ENCODE measurements around the gene DHX9.
"Not testable (repeated sequence)": the region's sequence is repeated elsewhere in the genome, so short reads cannot be mapped to it uniquely, and the experiment has no call there.

DHX9 gene

DNA sequence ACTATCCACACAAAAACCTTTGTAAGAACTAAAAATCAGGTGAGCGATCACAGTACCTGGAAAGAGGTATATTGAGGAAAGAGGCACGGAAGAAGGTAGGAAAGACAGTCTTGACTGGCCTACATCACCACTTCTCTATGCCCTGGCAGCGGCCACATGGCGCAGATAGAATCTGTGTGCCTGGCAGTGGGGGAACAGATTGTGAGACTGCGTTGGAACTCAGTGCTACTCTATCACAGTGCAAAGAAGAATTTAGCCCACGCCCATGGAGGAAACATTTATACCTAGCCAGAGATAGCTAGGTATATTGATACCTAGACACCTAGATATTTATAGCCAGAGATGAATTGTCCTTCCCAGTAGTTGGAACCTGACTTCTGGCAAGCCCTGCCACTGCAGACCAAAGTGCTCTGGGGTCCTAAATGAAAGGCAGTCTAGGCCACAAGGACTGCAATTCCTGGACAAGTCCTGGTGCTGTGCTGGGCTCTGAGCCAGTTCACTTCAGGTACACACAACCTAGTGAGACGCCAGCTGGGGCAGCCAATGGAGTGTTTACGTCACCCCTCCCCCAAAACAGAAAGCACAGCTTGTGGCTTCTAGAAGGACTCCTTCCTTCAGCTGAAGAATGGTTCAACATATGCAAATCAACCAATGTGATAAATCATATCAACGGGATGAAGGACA, 51.9 kb downstream of the DHX9 start:
- no peak for TF ChIP-seq ZNF274 (IDR thresholded peaks at IDR 0.05; ENCODE audit: low read depth, low read length)
- no peak overlapping the region for H3K4me3 ChIP-seq (ENCODE audit: low read length)

DNA sequence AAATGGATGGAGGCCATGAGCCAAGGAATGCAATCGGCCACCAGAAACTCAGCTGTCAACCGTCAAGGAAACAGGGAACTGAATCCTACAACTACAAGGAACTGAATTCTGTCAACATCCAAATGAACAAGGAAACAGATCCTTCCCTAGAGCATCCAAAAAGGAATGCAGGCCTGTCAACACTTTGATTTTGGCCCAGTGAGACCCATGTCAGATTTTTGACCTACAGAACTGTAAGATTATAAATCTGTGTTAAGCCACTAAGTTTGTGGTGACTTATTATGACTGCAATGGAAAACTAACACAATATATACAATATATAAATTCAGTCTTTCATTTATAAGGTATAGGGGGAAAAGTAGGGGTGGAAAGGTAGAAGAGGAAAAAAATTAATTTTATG, 58.5 kb downstream of the DHX9 start:
- no peak for TF ChIP-seq ZNF274 (IDR thresholded peaks at IDR 0.05; ENCODE audit: low read depth, low read length)
- no peak overlapping the region for H3K4me3 ChIP-seq (ENCODE audit: low read length)

DNA sequence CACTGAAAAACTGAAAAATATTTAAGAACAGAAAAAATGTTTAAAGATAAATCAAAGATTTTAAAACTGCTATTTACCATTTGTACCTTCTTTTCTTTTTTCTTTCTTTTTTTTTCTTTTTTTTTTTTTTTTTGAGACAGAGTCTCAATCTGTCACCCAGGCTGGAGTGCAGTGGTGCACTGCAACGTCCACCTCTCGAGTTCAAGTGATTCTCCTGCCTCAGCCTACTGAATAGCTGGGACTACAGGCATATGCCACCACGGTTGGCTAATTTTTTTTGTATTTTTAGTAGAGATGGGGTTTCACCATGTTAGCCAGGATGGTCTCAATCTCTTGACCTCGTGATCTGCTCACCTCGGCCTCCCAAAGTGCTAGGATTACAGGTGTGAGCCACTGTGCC, 62.8 kb downstream of the DHX9 start:
- H3K4me3 ChIP-seq (ENCODE audit: low read length) = not testable (repeated sequence)

DNA sequence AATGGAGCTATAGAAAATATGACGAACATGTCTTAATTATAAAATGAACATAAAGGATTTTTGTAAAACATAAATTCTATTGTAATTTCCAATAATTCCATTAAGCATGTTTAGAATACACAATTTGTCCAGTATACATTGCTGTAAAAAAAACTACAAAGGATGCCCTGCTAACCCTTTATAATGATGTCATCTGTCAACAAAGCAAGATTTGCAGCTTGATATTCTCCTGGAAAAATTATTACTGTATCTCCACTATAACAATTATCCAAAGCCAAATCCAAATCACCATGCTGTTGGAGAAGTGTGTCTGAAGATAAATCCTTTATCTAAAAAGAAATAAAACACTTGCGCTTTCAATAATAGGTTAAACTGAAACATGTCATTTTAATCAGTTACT, 66.2 kb downstream of the DHX9 start:
- no peak overlapping the region for H3K4me3 ChIP-seq (ENCODE audit: low read length)
- no peak for TF ChIP-seq ZNF274 (IDR thresholded peaks at IDR 0.05; ENCODE audit: low read depth, low read length)

DNA sequence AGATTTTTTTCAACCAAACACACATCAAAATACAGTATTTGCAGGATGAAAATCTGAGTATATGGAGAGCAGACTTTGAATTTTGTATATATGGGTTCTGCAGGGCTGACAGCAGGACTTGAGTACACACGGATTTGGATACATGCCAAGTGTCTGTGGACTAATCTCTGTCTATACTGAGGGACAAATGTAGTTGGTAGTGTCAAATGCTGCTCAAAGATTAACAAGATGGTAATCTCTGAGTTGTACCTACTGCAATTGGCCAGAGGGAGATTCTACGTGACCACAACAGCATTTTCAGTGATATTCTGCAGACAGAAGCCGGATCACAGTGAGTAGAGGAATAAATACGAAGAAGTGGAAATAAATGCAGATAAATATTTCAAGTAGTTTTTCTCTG, 70.4 kb downstream of the DHX9 start:
- TF ChIP-seq ZNF274 (IDR thresholded peaks at IDR 0.05; ENCODE audit: low read depth, low read length) = no peak
- H3K4me3 ChIP-seq (ENCODE audit: low read length) = no peak overlapping the region

DNA sequence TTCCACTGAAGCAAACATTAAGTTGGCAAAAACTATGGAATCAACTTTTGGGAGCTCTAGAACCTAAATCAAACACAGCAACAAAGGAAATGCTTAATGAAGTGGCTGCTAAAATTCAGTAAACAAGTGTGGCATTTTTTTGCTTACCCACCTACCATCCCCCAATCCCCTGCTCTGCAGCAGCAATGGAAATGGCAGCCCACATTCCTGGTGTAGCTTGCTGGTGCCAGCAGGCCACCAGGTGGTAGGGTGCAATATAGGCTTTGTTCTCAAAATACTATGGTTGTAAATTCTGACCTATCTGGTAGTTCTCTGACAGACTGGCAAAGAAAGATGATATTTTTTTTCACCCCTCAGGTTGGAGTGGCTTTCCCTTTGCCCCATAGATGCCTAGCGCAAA, 71.0 kb downstream of the DHX9 start:
- TF ChIP-seq ZNF274 (IDR thresholded peaks at IDR 0.05; ENCODE audit: low read depth, low read length) = no peak
- no peak overlapping the region for H3K4me3 ChIP-seq (ENCODE audit: low read length)

DNA sequence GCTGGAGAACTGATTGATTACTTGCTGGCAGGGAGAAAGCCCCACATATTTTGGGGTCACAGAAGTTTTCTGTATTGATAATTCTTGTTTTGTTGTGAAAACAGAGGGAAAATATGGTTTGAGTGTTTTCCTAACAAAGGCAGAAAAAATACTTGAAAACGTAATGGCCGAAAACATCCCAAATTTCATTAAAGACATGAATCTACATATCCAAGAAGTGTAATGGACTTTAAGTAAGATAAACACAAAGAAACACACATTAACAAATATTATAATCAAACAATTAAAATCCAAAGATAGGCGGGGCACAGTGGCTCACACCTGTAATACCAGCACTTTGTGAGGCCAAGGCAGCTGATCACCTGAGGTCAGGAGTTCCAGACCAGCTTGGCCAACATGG, 74.3 kb downstream of the DHX9 start:
- no peak for TF ChIP-seq ZNF274 (IDR thresholded peaks at IDR 0.05; ENCODE audit: low read depth, low read length)
- H3K4me3 ChIP-seq (ENCODE audit: low read length) = no peak overlapping the region

DNA sequence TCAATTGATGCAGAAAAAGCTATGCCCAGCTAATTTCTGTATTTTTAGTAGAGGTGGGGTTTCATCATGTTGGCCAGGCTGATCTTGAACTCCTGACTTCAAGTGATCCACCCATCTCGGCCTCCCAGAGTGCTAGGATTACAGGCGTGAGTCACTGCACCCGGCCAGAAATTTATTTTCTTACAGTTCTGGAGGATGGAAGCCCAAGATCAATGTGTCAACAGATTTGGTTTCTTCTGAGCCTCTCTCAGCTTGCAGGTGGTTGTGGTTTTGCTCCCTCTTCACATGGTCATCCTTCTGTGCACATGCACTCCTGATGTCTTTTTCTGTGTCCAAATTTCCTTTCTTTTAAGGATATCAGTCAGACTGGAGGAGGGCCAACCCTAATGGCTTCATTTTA, 78.2 kb downstream of the DHX9 start:
- no peak overlapping the region for H3K4me3 ChIP-seq (ENCODE audit: low read length)
- TF ChIP-seq ZNF274 (IDR thresholded peaks at IDR 0.05; ENCODE audit: low read depth, low read length) = no peak

DNA sequence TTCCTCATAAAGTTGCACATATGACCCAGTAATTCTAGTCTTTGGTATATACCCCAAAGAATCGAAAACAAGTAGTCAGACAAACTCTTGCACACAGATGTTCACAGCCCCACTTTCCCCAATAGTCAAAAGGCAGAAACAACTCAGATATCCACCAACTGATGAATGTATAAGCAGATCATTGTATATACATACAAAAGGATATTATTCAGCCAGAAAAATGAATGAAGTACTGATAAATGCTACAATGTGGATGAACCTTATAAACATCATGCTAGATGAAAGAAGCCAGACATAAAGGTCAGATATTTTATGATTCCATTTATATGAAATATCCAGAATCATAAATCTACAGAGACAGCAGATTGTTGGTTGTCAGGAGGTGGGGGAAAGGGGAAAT, 86.5 kb downstream of the DHX9 start:
- H3K4me3 ChIP-seq (ENCODE audit: low read length) = no peak overlapping the region
- no peak for TF ChIP-seq ZNF274 (IDR thresholded peaks at IDR 0.05; ENCODE audit: low read depth, low read length)

DNA sequence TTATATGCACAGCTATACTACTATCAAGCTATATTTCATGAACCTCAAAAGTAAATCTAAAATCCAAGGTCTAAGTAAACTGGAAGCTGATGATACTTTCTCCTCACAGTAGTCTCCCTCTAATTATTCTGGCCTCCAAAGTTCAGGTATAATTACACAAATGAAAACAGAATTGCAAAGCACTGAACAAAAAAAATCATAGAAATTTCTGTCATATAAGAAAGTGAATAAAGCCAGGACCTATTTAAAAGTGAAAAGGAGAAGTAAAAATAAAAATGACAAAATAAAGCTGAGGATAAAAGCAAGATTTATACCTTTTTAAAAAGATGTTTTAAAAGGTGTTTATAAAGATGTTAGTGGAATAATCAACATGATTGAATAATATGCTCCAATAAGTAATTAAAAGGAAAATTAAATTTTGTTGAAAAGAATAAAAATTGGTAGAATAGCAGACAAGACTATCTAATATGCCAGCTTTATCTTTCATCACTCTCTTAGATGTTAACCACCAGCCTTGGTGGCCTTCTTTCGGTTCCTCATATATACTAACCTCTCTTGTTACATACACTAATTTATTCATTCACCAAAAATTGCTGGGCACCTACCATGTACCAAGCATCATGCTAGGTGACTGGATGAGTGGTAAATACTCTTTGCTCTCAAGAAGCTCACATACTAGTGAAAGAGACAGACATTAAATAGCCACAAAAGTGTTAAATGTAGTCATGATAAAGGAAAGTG, 88.7 kb downstream of the DHX9 start:
- TF ChIP-seq ZNF274 (IDR thresholded peaks at IDR 0.05; ENCODE audit: low read depth, low read length) = no peak

DNA sequence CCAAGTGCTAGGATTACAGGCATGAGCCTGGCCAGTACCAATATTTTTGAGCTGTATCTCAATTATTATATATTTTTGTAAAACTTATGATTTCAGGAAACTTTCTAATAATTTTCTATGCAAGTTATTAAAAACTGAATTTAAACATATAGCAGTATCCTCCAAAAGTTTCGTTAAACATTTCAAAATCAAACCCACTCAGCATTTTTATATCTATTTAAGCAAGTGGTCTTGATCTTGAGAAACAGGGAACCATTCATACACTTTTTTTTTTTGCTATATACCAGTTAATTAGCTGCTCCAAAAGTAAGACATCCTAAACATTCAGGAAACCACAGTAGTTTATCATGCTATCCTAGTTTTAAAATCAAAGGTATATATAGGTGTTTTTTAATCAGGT, 91.8 kb downstream of the DHX9 start:
- no peak for TF ChIP-seq ZNF274 (IDR thresholded peaks at IDR 0.05; ENCODE audit: low read depth, low read length)
- H3K4me3 ChIP-seq (ENCODE audit: low read length) = no peak overlapping the region

More for the DNA sequence above, 88.7 kb downstream of the DHX9 start:
- no peak overlapping the region for H3K4me3 ChIP-seq (ENCODE audit: low read length)

DNA sequence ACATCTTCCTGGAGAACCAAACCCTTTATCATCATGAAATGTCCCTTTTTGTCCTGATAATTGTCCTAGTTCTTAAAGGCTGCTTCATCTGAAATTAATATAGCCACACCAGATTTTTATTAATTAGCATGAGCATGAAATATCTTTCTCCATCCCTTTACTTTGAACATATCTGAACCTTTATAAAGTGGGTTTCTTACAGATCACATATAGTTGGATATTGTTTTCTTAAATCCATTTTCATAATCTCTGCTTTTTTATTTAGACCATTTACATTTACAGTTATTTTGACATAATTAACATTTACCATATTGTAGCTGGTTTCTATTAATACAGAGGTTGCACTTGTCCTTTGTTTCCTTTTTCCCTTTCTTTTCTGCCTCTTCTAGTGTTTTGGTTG, 96.6 kb downstream of the DHX9 start:
- TF ChIP-seq ZNF274 (IDR thresholded peaks at IDR 0.05; ENCODE audit: low read depth, low read length) = no peak
- no peak overlapping the region for H3K4me3 ChIP-seq (ENCODE audit: low read length)
